ENCODE data around the gene PGA5. TPM values are rescaled to one million over a fixed set of nuclear protein-coding genes. Genes with fewer than 3 reads are reported as not detected.

Gene PGA5
- polyA plus RNA-seq, 1 donor, result 0.37 TPM

DNA sequence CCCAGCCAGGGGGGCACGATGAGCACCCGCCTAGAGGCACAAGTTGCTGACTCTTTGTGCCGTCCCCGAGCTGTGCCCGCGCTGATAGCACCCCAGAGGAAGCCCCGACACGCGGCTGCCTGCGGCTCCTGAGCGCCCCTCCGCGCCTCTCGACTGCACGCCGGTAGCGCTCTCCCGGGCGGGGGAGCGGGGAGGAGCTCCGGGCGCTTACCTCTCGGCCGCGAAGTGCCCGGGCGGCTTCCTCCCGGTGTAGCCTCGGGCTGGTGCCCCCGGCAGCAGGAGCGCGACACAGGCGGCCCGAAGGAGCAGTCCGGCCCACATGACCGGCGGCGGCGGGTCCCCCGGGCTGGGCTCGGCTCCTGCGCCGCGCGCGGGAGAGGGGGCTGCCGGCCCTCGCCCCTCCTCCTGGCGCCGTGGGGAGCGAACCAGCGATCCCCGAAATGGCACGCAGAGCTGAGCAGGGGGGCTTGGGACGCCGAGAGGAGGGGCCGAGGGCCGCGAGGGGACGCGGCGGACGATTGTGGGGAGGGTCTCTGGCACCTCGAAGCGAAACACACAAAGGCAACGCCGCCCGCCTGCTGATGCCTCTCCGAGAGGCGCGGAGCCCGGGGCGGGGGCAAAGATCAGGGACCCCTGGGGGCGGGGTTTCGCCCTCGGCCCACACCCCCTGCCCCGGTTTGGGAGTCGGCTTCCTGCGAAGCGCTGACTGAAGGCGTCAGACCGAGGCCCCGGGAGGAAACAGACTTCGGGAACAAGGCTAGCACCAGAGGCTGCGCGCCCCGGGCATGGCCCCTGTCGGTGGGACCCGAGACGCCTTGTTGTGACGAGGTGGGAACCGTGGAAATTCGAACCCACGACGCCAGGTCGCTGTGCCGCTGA lies 54.0 kb downstream of the PGA5 start, which contains the start of gene VWCE:
VWCE (minus strand) TSS at position 600 of the 879 bp plus-strand sequence; CDS start at position 321, 279 bp downstream.
- DNase-seq, result peak; percentile 64

DNA sequence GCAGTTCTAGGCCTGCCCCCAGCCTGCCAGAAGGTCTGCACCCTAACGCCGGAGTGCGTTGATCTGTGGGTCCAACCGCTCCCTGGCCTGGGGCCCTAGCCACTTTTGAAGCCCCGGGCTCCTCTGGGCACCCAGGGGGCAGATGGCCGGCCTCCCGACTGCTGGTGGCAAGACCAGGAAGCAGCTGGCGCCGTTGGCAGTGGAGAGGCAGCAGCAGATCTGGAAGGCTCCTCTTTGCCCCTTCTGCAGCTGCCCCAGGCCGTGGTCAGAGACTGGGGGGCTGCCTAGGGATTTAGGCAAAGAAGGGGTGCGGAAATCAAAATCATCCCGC lies 54.6 kb downstream of the PGA5 start:
- no peak for DNase-seq

DNA sequence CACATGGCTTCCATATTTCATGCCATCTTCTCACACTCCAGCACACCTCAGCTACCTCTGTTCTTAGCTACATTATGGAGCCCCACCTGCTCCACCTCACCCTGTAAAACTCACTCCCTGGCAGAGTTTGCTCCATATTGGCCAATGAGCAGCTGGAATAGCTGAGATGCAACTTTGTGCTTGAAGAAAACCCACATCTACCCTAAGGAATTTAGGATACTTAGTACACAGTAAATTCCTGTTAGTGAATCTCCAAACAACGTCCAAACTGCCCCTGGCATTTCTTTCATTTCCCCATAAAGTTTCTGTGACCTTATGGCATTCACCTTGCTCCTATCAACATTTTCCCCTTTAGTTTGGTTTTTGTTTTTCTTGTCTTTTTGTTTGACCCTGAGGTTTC lies 56.4 kb downstream of the PGA5 start:
- no peak for DNase-seq

DNA sequence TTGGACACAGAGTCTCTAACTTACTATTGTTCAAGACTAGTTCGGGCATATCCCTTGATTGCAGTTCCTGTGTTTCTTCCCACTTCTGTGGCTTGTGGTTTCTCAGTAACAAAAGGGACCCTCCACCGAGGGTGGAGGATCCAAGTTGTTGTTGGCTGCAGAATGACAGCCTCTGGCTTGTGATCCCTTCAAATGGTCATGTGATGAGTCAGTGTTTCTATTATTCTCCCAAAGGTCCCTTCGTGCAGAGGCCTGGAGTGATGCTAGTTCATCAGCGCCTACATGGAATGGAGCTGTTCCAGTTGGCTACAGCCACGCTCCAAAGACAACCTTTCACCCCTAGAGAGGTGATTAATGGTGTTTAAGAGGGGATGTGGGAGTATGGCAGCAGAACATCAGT lies 56.8 kb downstream of the PGA5 start:
- no peak for DNase-seq

DNA sequence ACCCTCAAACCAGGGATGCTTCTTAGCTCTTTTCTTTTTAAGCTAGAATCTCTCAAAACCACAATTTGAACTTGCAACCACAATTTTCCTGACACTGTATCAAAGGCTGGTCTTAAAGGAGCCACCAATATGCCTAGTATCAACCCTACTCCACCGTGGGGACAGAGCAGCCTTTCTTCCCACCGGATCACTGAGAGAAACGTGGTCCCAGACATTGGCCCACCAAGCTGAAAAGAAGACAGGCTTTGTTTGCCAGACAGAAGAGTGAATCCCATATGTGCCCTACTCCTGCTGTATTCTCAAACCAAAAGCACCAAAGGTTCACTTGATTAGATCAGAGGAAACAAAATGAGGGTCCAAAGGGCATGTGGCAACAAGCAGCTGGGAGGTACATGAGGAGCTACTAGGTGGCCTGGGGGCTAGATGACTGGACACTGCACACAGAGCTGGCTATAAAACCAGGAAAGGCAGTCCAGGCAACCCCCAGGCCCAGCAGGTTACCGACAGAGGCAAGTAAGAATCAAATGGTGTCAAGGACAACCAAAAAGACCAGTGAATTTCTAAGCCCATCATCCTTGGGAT lies 57.8 kb downstream of the PGA5 start:
- DNase-seq, result no peak

Other genes with a start within 250 kb of the PGA5 start
- gene CD5, start 138.7 kb upstream of the PGA5 start, polyA plus RNA-seq (ENCODE audit: insufficient read length), result 0.08 TPM
- gene VPS37C, start 79.7 kb upstream of the PGA5 start, polyA plus RNA-seq (ENCODE audit: insufficient read length), result 16.7 TPM
- 0.18 TPM for gene PGA3, start 37.7 kb upstream of the PGA5 start, polyA plus RNA-seq (ENCODE audit: insufficient read length)
- gene PGA4, start 18.8 kb upstream of the PGA5 start, polyA plus RNA-seq (ENCODE audit: insufficient read length), result 0.28 TPM
- 4.7 TPM for gene VWCE, start 54.1 kb downstream of the PGA5 start, polyA plus RNA-seq (ENCODE audit: insufficient read length)
- gene DDB1, start 91.9 kb downstream of the PGA5 start, polyA plus RNA-seq (ENCODE audit: insufficient read length), result 230 TPM
- gene TKFC, start 92.1 kb downstream of the PGA5 start, polyA plus RNA-seq (ENCODE audit: insufficient read length), result 58.3 TPM
- gene CYB561A3, start 120.7 kb downstream of the PGA5 start, polyA plus RNA-seq (ENCODE audit: insufficient read length), result 30.2 TPM
- 59.2 TPM for gene TMEM138, start 121.2 kb downstream of the PGA5 start, polyA plus RNA-seq (ENCODE audit: insufficient read length)
- 33.3 TPM for gene TMEM216, start 151.4 kb downstream of the PGA5 start, polyA plus RNA-seq (ENCODE audit: insufficient read length)
- gene CPSF7, start 188.8 kb downstream of the PGA5 start, polyA plus RNA-seq (ENCODE audit: insufficient read length), result 129 TPM
- gene SDHAF2, start 188.9 kb downstream of the PGA5 start, polyA plus RNA-seq (ENCODE audit: insufficient read length), result 44.5 TPM

Data from left kidney (tissue), 2 donors.